Measurements from ENCODE around the gene MT1F.

The MT1F gene

DNA sequence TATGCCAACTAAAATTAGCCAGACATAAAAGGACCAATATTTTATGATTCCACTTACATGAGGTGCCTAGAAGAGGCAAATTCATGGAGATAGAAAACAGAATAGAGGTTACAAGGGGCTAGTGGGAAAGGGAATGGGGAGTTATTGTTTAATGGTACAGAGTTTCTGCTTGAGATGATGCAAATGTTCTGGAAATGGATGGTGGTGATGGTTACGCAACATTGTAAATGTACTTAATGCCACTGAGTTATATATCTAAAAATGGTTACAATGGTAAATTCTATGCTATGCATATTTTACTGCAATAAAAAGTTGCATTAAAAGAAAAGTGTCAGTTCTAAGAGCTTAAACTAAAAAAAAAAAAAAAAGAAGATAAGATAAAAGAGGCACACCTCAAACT lies 42.4 kb downstream of the MT1F start:
- DNase-seq (ENCODE audit: low spot score): no peak

DNA sequence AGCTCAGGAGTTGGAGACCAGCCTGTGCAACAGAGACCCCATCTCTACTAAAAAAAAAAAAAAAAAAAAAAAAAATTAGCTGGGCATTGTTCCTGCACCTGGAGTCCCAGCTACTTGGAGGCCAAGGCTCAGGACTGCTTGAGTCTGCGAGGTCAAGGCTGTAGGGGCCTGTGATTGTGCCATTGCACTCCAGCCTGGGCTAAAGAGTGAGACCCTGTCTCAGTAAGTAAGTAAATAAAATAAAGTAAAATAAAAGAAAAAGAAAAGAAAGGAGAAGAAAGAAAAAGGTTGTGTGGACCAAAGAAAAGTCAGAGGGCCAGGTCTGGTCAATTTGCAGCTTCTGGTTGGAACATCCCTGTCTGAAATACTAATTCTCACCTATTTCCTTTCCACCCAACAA lies 42.9 kb downstream of the MT1F start:
- DNase-seq (ENCODE audit: low spot score): no peak

GRCh38 chr16:56701534-56701933 lies 43.8 kb downstream of the MT1F start:
- DNase-seq (ENCODE audit: low spot score): no peak

- DNase-seq (ENCODE audit: low spot score): no peak
These were observed 45.1 kb downstream of the MT1F start for GRCh38 chr16:56702836-56703235.

Measured in COLO829 (cell line).